GM23338 (cell line): ENCODE data around the gene UNC13C. TPM values are rescaled to one million over a fixed set of nuclear protein-coding genes. Genes with fewer than 3 reads are reported as not detected.
A peak's percentile ranks its signal among the peaks of the same experiment; 100 is the strongest.

ENCODE experiments used
- ATAC-seq: fragments of 200-7000 bp; cut with Tn5 transposase; 3 replicates; pipeline ENCODE4 v1.9.1; 2020
- DNase-seq: peaks from one replicate; pipeline ENCODE4 v3.0.0-alpha.2; 2015; ENCODE audit warnings: low spot score
- H2AFZ ChIP-seq: fragments of 200-600 bp; sonication (generic); 2 replicates; pipeline ENCODE4 v1.8.0; 2016; ENCODE audit warnings: antibody characterized with exemption, mild to moderate bottlenecking, moderate library complexity
- H3F3A ChIP-seq: fragments of 200-600 bp; sonication (generic); replicated peaks from 2 replicates; pipeline ENCODE4 v1.8.0; 2017; ENCODE audit warnings: antibody characterized with exemption, mixed run types, low read depth
- H3K27ac ChIP-seq: fragments of 200-600 bp; sonication (generic); 2 replicates; pipeline ENCODE4 v1.6.1; 2016; ENCODE audit warnings: low read depth
- H3K27me3 ChIP-seq: fragments of 200-600 bp; sonication (generic); 2 replicates; pipeline ENCODE4 v1.8.0; 2016; ENCODE audit warnings: mild to moderate bottlenecking, mixed run types, moderate library complexity; ENCODE audit not compliant: insufficient read depth
- H3K36me3 ChIP-seq: fragments of 200-600 bp; sonication (generic); 2 replicates; pipeline ENCODE4 v1.8.0; 2016; ENCODE audit warnings: mild to moderate bottlenecking; ENCODE audit not compliant: insufficient read depth
- H3K4me1 ChIP-seq: fragments of 200-600 bp; sonication (generic); 2 replicates; pipeline ENCODE4 v1.8.0; 2016; ENCODE audit warnings: mild to moderate bottlenecking, moderate library complexity; ENCODE audit not compliant: insufficient read depth
- H3K4me2 ChIP-seq: fragments of 200-600 bp; sonication (generic); 2 replicates; pipeline ENCODE4 v1.7.1; 2017; ENCODE audit warnings: mixed run types
- H3K4me3 ChIP-seq: fragments of 200-600 bp; sonication (generic); 2 replicates; pipeline ENCODE4 v1.6.1; 2016; ENCODE audit warnings: mixed run types
- H3K79me2 ChIP-seq: fragments of 200-600 bp; sonication (generic); replicated peaks from 2 replicates; pipeline ENCODE4 v1.8.0; 2017; ENCODE audit warnings: mild to moderate bottlenecking; ENCODE audit not compliant: insufficient read depth
- H3K9me2 ChIP-seq: fragments of 200-600 bp; sonication (generic); 2 replicates; pipeline ENCODE4 v1.8.0; 2017; ENCODE audit not compliant: insufficient read depth
- H4K20me1 ChIP-seq: fragments of 200-600 bp; sonication (generic); replicated peaks from 2 replicates; pipeline ENCODE4 v1.8.0; 2017; ENCODE audit warnings: mild to moderate bottlenecking; ENCODE audit not compliant: insufficient read depth
- H3K27ac Mint-ChIP-seq: 2 replicates; pipeline ENCODE4 v1.8.0; 2020; ENCODE audit warnings: inconsistent platforms, mild to moderate bottlenecking, moderate library complexity, mixed read lengths
- H3K27me3 Mint-ChIP-seq: 3 replicates; pipeline ENCODE4 v1.8.0; 2022; ENCODE audit warnings: low read depth, mild to moderate bottlenecking, moderate library complexity, mixed read lengths, inconsistent platforms; ENCODE audit not compliant: insufficient read depth, poor library complexity
- H3K36me3 Mint-ChIP-seq: 3 replicates; pipeline ENCODE4 v1.8.0; 2021; ENCODE audit warnings: low read depth, mild to moderate bottlenecking, inconsistent platforms, moderate library complexity, mixed read lengths
- H3K4me1 Mint-ChIP-seq: 3 replicates; pipeline ENCODE4 v1.8.0; 2020; ENCODE audit warnings: mild to moderate bottlenecking, inconsistent platforms, mixed read lengths
- H3K4me3 Mint-ChIP-seq: 3 replicates; pipeline ENCODE4 v1.8.0; 2021; ENCODE audit warnings: moderate library complexity, mild to moderate bottlenecking, inconsistent platforms, mixed read lengths
- H3K9me3 Mint-ChIP-seq: 3 replicates; pipeline ENCODE4 v1.8.0; 2020; ENCODE audit warnings: moderate library complexity, mild to moderate bottlenecking, inconsistent platforms, mixed read lengths
- CREB1 ChIP-seq: fragments of 250-450 bp; sonication (Bioruptor Pico); IDR thresholded peaks from 2 replicates; pipeline ENCODE4 v1.5.0; 2020; ENCODE audit warnings: low read depth, mild to moderate bottlenecking, moderate library complexity
- CTCF ChIP-seq, 2 experiments: fragments of 200-600 bp in 1 of 2; sonication (generic) in 1 of 2; conservative IDR thresholded peaks; 2 replicates each; pipeline versions ENCODE4 v1.5.1 to v1.6.1; 2016 to 2017; ENCODE audit warnings: antibody characterized with exemption in 2 of 2, low read depth in 2 of 2, mild to moderate bottlenecking in 2 of 2, moderate library complexity in 1 of 2
- ETS1 ChIP-seq: IDR thresholded peaks from 2 replicates; pipeline ENCODE4 v1.6.1; 2016; ENCODE audit warnings: antibody characterized with exemption
- EZH2 ChIP-seq: fragments of 200-600 bp; sonication (generic); IDR thresholded peaks from one replicate; pipeline ENCODE4 v1.8.0; 2017; ENCODE audit warnings: antibody characterized with exemption, mild to moderate bottlenecking, low read depth; ENCODE audit not compliant: unreplicated experiment
- EZH2phosphoT487 ChIP-seq: fragments of 200-600 bp; sonication (generic); IDR thresholded peaks from one replicate; pipeline ENCODE4 v1.8.1; 2018; ENCODE audit warnings: antibody characterized with exemption; ENCODE audit not compliant: unreplicated experiment
- NANOG ChIP-seq: IDR thresholded peaks from 2 replicates; pipeline ENCODE4 v1.6.1; 2016; ENCODE audit warnings: antibody characterized with exemption, borderline replicate concordance
- POLR2AphosphoS5 ChIP-seq: IDR thresholded peaks from 2 replicates; pipeline ENCODE4 v1.6.1; 2016; ENCODE audit warnings: antibody characterized with exemption, low read depth
- REST ChIP-seq: IDR thresholded peaks from one replicate; pipeline ENCODE4 v1.6.1; 2018; ENCODE audit warnings: antibody characterized with exemption; ENCODE audit not compliant: unreplicated experiment
- STAT1 ChIP-seq: IDR thresholded peaks from one replicate; pipeline ENCODE4 v1.6.1; 2016; ENCODE audit warnings: antibody characterized with exemption; ENCODE audit not compliant: unreplicated experiment
- ZNF114 ChIP-seq: fragments of 250-450 bp; sonication (Bioruptor Pico); IDR thresholded peaks from 2 replicates; pipeline ENCODE4 v1.5.0; 2020; ENCODE audit warnings: mild to moderate bottlenecking, moderate library complexity
- ZNF331 ChIP-seq: fragments of 250-450 bp; sonication (Bioruptor Pico); IDR thresholded peaks from 2 replicates; pipeline ENCODE4 v1.5.0; 2020; ENCODE audit warnings: low read depth, mild to moderate bottlenecking, moderate library complexity
- polyA plus RNA-seq: library from polyadenylated mRNA; unstranded; fragments of >200 nt; fragmentation: Nextera tagmentation; extraction: Ambion mirVana; gene quantifications from 2 replicates; pipeline ENCODE4 v1.2.1, GENCODE V29; 2016
- total RNA-seq: library from RNA; depleted of rRNA; stranded (reverse); fragments of >200 nt; shearing (Covaris generic); gene quantifications from 2 replicates; pipeline ENCODE4 v1.2.3, GENCODE V29; 2014

UNC13C gene
- total and polyA plus RNA-seq, 2 experiments from 2014 or later: 0.03 TPM; not detected in 1

GRCh38 chr15:53976844-53977392, 1.3 kb upstream of the UNC13C start:
- Histone ChIP-seq H3K27ac (no peak overlapping the region), H3K36me3 (no peaks in the 10 kb centered on the region), H3K4me1 (no peaks in the 10 kb centered on the region; the same call in 1 of the 2 replicates), H3K27me3 (peaks cover 15% of the 10 kb centered on the region), H3K79me2 (no peaks in the 10 kb centered on the region), H4K20me1 (no peaks in the 10 kb centered on the region), H2AFZ (no peak overlapping the region), H3K4me2 (no peak overlapping the region), H3F3A (no peaks in the 10 kb centered on the region), H3K4me3 (no peak overlapping the region), H3K9me2 (no peaks in the 10 kb centered on the region)
- H3K4me3 Mint-ChIP-seq: no peak overlapping the region
- peaks cover 4% of the 10 kb centered on the region; the same call in 1 of the 3 replicates for H3K4me1 Mint-ChIP-seq
- H3K27me3 Mint-ChIP-seq: peaks cover 12% of the 10 kb centered on the region
- ATAC-seq (peak; percentile 85), DNase-seq (peak; percentile 37)
- no peak overlapping the region for H3K27ac Mint-ChIP-seq
- H3K36me3 Mint-ChIP-seq: no peaks in the 10 kb centered on the region
- H3K9me3 Mint-ChIP-seq: peaks cover 21% of the 10 kb centered on the region
- TF ChIP-seq POLR2AphosphoS5: no peak
- no peak for TF ChIP-seq CREB1 (CRISPR knock-in tag)
- TF ChIP-seq NANOG: no peak
- TF ChIP-seq ETS1: no peak
- TF ChIP-seq ZNF114 (CRISPR knock-in tag): no peak
- TF ChIP-seq CTCF (conservative IDR thresholded peaks at IDR 0.05; ENCODE audit: low read depth in 2 of 2): peak; percentile 41 to 46; a peak in 3 of 4 replicates
- no peak for TF ChIP-seq EZH2
- TF ChIP-seq EZH2phosphoT487: no peak

GRCh38 chr15:53979051-53979788, 979 bp downstream of the UNC13C start:
- Mint-ChIP-seq H3K4me3 (peak overlapping the region; percentile 81), H3K27me3 (peaks cover 12% of the 10 kb centered on the region), H3K4me1 (peaks cover 4% of the 10 kb centered on the region; the same call in 1 of the 3 replicates), H3K36me3 (no peaks in the 10 kb centered on the region), H3K9me3 (peaks cover 22% of the 10 kb centered on the region), H3K27ac (no peak overlapping the region)
- no peaks in the 10 kb centered on the region for H4K20me1 ChIP-seq
- peak overlapping the region; percentile 63; the same call in 1 of the 2 replicates for H2AFZ ChIP-seq
- no peak for DNase-seq
- H3K4me1 ChIP-seq: no peaks in the 10 kb centered on the region; the same call in 1 of the 2 replicates
- peak overlapping the region; percentile 47 for H3K4me3 ChIP-seq
- peak overlapping the region; percentile 71 for H3K4me2 ChIP-seq
- H3K27me3 ChIP-seq: peaks cover 15% of the 10 kb centered on the region
- no peaks in the 10 kb centered on the region for H3K9me2 ChIP-seq
- ATAC-seq: no peak
- no peak overlapping the region for H3K27ac ChIP-seq
- H3K79me2 ChIP-seq: no peaks in the 10 kb centered on the region
- H3K36me3 ChIP-seq: no peaks in the 10 kb centered on the region
- H3F3A ChIP-seq: no peaks in the 10 kb centered on the region
- no peak for TF ChIP-seq CTCF (conservative IDR thresholded peaks at IDR 0.05; ENCODE audit: low read depth in 2 of 2)
- TF ChIP-seq EZH2phosphoT487: no peak
- TF ChIP-seq ZNF331 (CRISPR knock-in tag): no peak
- TF ChIP-seq ETS1: no peak
- no peak for TF ChIP-seq STAT1
- TF ChIP-seq EZH2: no peak
- no peak for TF ChIP-seq CREB1 (CRISPR knock-in tag)
- TF ChIP-seq REST: no peak
- no peak for TF ChIP-seq ZNF114 (CRISPR knock-in tag)
